AG09309 (cell line): ENCODE data around the gene RAPGEF6.
"Not testable (repeated sequence)": the region's sequence is repeated elsewhere in the genome, so short reads cannot be mapped to it uniquely, and the experiment has no call there.

Source experiments
- DNase-seq: peaks from one replicate; pipeline ENCODE4 v3.0.0-alpha.2; 2010; ENCODE audit warnings: low read depth
- H3K4me3 ChIP-seq: 2 replicates; pipeline ENCODE4 v1.5.1; 2011; ENCODE audit warnings: mild to moderate bottlenecking, low read depth, low read length, moderate library complexity; ENCODE audit not compliant: control insufficient read depth
- CTCF ChIP-seq: IDR thresholded peaks from 2 replicates; pipeline ENCODE4 v1.5.1; 2011; ENCODE audit warnings: mild to moderate bottlenecking, low read depth, low read length, inconsistent platforms; ENCODE audit not compliant: insufficient read depth, control insufficient read depth; ENCODE audit errors: missing control alignments

RAPGEF6 gene

DNA sequence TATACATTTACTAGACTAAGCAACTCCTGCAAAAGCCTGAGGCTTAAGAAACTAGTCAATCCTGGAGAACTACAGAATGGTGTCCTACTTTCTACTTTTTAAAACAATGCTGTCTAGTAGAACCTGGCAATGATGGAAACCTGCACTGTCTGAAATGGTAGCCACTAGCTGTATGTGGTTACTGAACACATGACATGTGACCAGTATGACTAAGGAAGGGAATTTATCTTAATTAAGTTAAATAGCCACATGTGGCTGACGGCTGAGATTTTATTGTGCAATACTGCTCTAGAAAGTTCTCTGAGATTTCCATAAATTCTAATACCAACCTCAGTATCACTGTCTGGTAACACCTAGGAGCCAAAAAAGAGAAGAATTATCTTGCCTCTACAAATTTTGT, 44.9 kb upstream of the RAPGEF6 start:
- peak; percentile 69 for DNase-seq
- TF ChIP-seq CTCF, result no peak
- H3K4me3 ChIP-seq, result no peak overlapping the region

- not testable (repeated sequence) for H3K4me3 ChIP-seq
Measured at GRCh38 chr5:131678273-131678672, 43.2 kb upstream of the RAPGEF6 start.

GRCh38 chr5:131677115-131677514, 42.1 kb upstream of the RAPGEF6 start:
- TF ChIP-seq CTCF, result no peak
- no peak overlapping the region for H3K4me3 ChIP-seq
- DNase-seq, result no peak

More at GRCh38 chr5:131678273-131678672, 43.2 kb upstream of the RAPGEF6 start:
- DNase-seq, result not testable (repeated sequence)

DNA sequence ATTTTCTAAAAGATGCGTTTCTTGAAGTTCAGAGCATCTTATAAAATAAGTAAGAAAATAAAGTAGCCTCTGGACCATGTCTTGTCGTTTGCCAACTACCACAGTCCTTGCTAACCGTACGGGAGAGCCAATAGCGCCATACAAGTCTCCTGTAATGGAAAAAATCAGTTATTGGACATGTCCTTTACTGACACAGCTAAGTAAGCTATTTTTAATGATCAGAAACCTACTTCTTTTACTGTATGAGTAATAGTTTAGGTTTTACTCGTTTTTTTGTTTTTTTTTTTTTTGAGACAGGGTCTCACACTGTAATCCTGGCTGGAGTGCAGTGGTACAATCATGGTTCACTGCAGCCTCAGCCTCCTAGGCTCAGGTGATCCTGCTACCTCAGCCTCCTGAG, 37.7 kb upstream of the RAPGEF6 start:
- DNase-seq, result no peak
- H3K4me3 ChIP-seq, result no peak overlapping the region
- no peak for TF ChIP-seq CTCF

GRCh38 chr5:131671994-131672655, 37.1 kb upstream of the RAPGEF6 start:
- TF ChIP-seq CTCF, result no peak
- H3K4me3 ChIP-seq, result no peak overlapping the region
- DNase-seq, result peak; percentile 85

DNA sequence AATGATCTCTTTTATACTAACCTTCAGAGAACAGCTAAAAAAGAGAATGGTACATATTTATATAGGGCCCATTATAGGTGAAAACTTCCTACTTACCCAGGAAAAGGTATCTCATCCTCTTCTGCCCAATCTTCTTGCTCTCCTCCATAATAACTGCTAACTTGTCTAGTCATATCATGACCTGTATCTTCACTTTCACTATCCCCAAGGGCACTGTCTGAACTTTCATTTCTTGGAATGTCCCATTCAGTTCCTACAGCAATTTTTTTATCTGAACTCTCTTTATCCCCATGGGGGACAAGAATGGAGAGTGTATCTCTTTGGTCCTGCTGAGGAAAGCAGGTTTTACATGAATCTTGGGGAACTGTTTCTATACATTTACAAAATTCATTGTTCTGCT, 36.4 kb upstream of the RAPGEF6 start:
- TF ChIP-seq CTCF, result no peak
- no peak for DNase-seq

GRCh38 chr5:131664929-131665328, 29.9 kb upstream of the RAPGEF6 start:
- TF ChIP-seq CTCF, result no peak

More for the DNA sequence above, 36.4 kb upstream of the RAPGEF6 start:
- no peak overlapping the region for H3K4me3 ChIP-seq

More at GRCh38 chr5:131664929-131665328, 29.9 kb upstream of the RAPGEF6 start:
- no peak overlapping the region for H3K4me3 ChIP-seq
- no peak for DNase-seq
